GM18517 (cell line): ENCODE data around the gene ARMC5.
"Not testable (repeated sequence)": the region's sequence is repeated elsewhere in the genome, so short reads cannot be mapped to it uniquely, and the experiment has no call there.

ENCODE experiments used
- ATAC-seq: cut with Tn5 transposase; IDR thresholded peaks from one replicate; pipeline ENCODE4 v1.9.1; 2021; ENCODE audit warnings: mild to moderate bottlenecking, moderate library complexity; ENCODE audit not compliant: unreplicated experiment

Gene ARMC5

GRCh38 chr16:31476303-31477219, 17.3 kb downstream of the ARMC5 start:
- ATAC-seq, result no peak

GRCh38 chr16:31477220-31478216, 18.2 kb downstream of the ARMC5 start:
- no peak for ATAC-seq

- ATAC-seq, result no peak
Measured at GRCh38 chr16:31478956-31479355, 19.7 kb downstream of the ARMC5 start.

GRCh38 chr16:31479751-31480150, 20.4 kb downstream of the ARMC5 start:
- no peak for ATAC-seq

GRCh38 chr16:31480851-31481536, 21.7 kb downstream of the ARMC5 start:
- ATAC-seq, result no peak

- ATAC-seq, result no peak
Measured at GRCh38 chr16:31483081-31483480, 23.8 kb downstream of the ARMC5 start, which contains the start of gene SLC5A2. SLC5A2 (plus strand) TSS chr16:31483123; CDS start chr16:31483137, 14 bp downstream.

- not testable (repeated sequence) for ATAC-seq
Measured at GRCh38 chr16:31484048-31484447, 24.7 kb downstream of the ARMC5 start.

- ATAC-seq, result no peak
Measured at GRCh38 chr16:31484491-31485171, 25.3 kb downstream of the ARMC5 start.

- ATAC-seq, result no peak
Measured at GRCh38 chr16:31485571-31485970, 26.3 kb downstream of the ARMC5 start.

GRCh38 chr16:31486045-31486444, 26.7 kb downstream of the ARMC5 start:
- no peak for ATAC-seq

GRCh38 chr16:31487071-31487719, 27.9 kb downstream of the ARMC5 start:
- no peak for ATAC-seq

- peak; percentile 79 for ATAC-seq
Measured at GRCh38 chr16:31487720-31488467, 28.6 kb downstream of the ARMC5 start.

- ATAC-seq, result no peak
Measured at GRCh38 chr16:31488468-31489297, 29.4 kb downstream of the ARMC5 start.

GRCh38 chr16:31489298-31489564, 29.9 kb downstream of the ARMC5 start:
- no peak for ATAC-seq

- ATAC-seq, result no peak
Measured at GRCh38 chr16:31489616-31490584, 30.6 kb downstream of the ARMC5 start.

- ATAC-seq, result no peak
Measured at GRCh38 chr16:31491778-31492418, 32.6 kb downstream of the ARMC5 start.
